GM23338 (cell line): ENCODE data around the gene PDHB. TPM values are rescaled to one million over a fixed set of nuclear protein-coding genes. Genes with fewer than 3 reads are reported as not detected.

Experiments
- ATAC-seq: fragments of 200-7000 bp; cut with Tn5 transposase; 3 replicates; pipeline ENCODE4 v1.9.1; 2020
- DNase-seq: peaks from one replicate; pipeline ENCODE4 v3.0.0-alpha.2; 2015; ENCODE audit warnings: low spot score
- H2AFZ ChIP-seq: fragments of 200-600 bp; sonication (generic); 2 replicates; pipeline ENCODE4 v1.8.0; 2016; ENCODE audit warnings: antibody characterized with exemption, mild to moderate bottlenecking, moderate library complexity
- H3F3A ChIP-seq: fragments of 200-600 bp; sonication (generic); replicated peaks from 2 replicates; pipeline ENCODE4 v1.8.0; 2017; ENCODE audit warnings: antibody characterized with exemption, mixed run types, low read depth
- H3K27ac ChIP-seq: fragments of 200-600 bp; sonication (generic); 2 replicates; pipeline ENCODE4 v1.6.1; 2016; ENCODE audit warnings: low read depth
- H3K27me3 ChIP-seq: fragments of 200-600 bp; sonication (generic); 2 replicates; pipeline ENCODE4 v1.8.0; 2016; ENCODE audit warnings: mild to moderate bottlenecking, mixed run types, moderate library complexity; ENCODE audit not compliant: insufficient read depth
- H3K36me3 ChIP-seq: fragments of 200-600 bp; sonication (generic); 2 replicates; pipeline ENCODE4 v1.8.0; 2016; ENCODE audit warnings: mild to moderate bottlenecking; ENCODE audit not compliant: insufficient read depth
- H3K4me1 ChIP-seq: fragments of 200-600 bp; sonication (generic); 2 replicates; pipeline ENCODE4 v1.8.0; 2016; ENCODE audit warnings: mild to moderate bottlenecking, moderate library complexity; ENCODE audit not compliant: insufficient read depth
- H3K4me2 ChIP-seq: fragments of 200-600 bp; sonication (generic); 2 replicates; pipeline ENCODE4 v1.7.1; 2017; ENCODE audit warnings: mixed run types
- H3K4me3 ChIP-seq: fragments of 200-600 bp; sonication (generic); 2 replicates; pipeline ENCODE4 v1.6.1; 2016; ENCODE audit warnings: mixed run types
- H3K79me2 ChIP-seq: fragments of 200-600 bp; sonication (generic); replicated peaks from 2 replicates; pipeline ENCODE4 v1.8.0; 2017; ENCODE audit warnings: mild to moderate bottlenecking; ENCODE audit not compliant: insufficient read depth
- H3K9me2 ChIP-seq: fragments of 200-600 bp; sonication (generic); 2 replicates; pipeline ENCODE4 v1.8.0; 2017; ENCODE audit not compliant: insufficient read depth
- H4K20me1 ChIP-seq: fragments of 200-600 bp; sonication (generic); replicated peaks from 2 replicates; pipeline ENCODE4 v1.8.0; 2017; ENCODE audit warnings: mild to moderate bottlenecking; ENCODE audit not compliant: insufficient read depth
- H3K27ac Mint-ChIP-seq: 2 replicates; pipeline ENCODE4 v1.8.0; 2020; ENCODE audit warnings: inconsistent platforms, mild to moderate bottlenecking, moderate library complexity, mixed read lengths
- H3K27me3 Mint-ChIP-seq: 3 replicates; pipeline ENCODE4 v1.8.0; 2022; ENCODE audit warnings: low read depth, mild to moderate bottlenecking, moderate library complexity, mixed read lengths, inconsistent platforms; ENCODE audit not compliant: insufficient read depth, poor library complexity
- H3K36me3 Mint-ChIP-seq: 3 replicates; pipeline ENCODE4 v1.8.0; 2021; ENCODE audit warnings: low read depth, mild to moderate bottlenecking, inconsistent platforms, moderate library complexity, mixed read lengths
- H3K4me1 Mint-ChIP-seq: 3 replicates; pipeline ENCODE4 v1.8.0; 2020; ENCODE audit warnings: mild to moderate bottlenecking, inconsistent platforms, mixed read lengths
- H3K4me3 Mint-ChIP-seq: 3 replicates; pipeline ENCODE4 v1.8.0; 2021; ENCODE audit warnings: moderate library complexity, mild to moderate bottlenecking, inconsistent platforms, mixed read lengths
- H3K9me3 Mint-ChIP-seq: 3 replicates; pipeline ENCODE4 v1.8.0; 2020; ENCODE audit warnings: moderate library complexity, mild to moderate bottlenecking, inconsistent platforms, mixed read lengths
- CREB1 ChIP-seq: fragments of 250-450 bp; sonication (Bioruptor Pico); IDR thresholded peaks from 2 replicates; pipeline ENCODE4 v1.5.0; 2020; ENCODE audit warnings: low read depth, mild to moderate bottlenecking, moderate library complexity
- EZH2 ChIP-seq: fragments of 200-600 bp; sonication (generic); IDR thresholded peaks from one replicate; pipeline ENCODE4 v1.8.0; 2017; ENCODE audit warnings: antibody characterized with exemption, mild to moderate bottlenecking, low read depth; ENCODE audit not compliant: unreplicated experiment
- EZH2phosphoT487 ChIP-seq: fragments of 200-600 bp; sonication (generic); IDR thresholded peaks from one replicate; pipeline ENCODE4 v1.8.1; 2018; ENCODE audit warnings: antibody characterized with exemption; ENCODE audit not compliant: unreplicated experiment
- NANOG ChIP-seq: IDR thresholded peaks from 2 replicates; pipeline ENCODE4 v1.6.1; 2016; ENCODE audit warnings: antibody characterized with exemption, borderline replicate concordance
- POLR2AphosphoS5 ChIP-seq: IDR thresholded peaks from 2 replicates; pipeline ENCODE4 v1.6.1; 2016; ENCODE audit warnings: antibody characterized with exemption, low read depth
- ZNF114 ChIP-seq: fragments of 250-450 bp; sonication (Bioruptor Pico); IDR thresholded peaks from 2 replicates; pipeline ENCODE4 v1.5.0; 2020; ENCODE audit warnings: mild to moderate bottlenecking, moderate library complexity
- ZNF331 ChIP-seq: fragments of 250-450 bp; sonication (Bioruptor Pico); IDR thresholded peaks from 2 replicates; pipeline ENCODE4 v1.5.0; 2020; ENCODE audit warnings: low read depth, mild to moderate bottlenecking, moderate library complexity
- polyA plus RNA-seq: library from polyadenylated mRNA; unstranded; fragments of >200 nt; fragmentation: Nextera tagmentation; extraction: Ambion mirVana; gene quantifications from 2 replicates; pipeline ENCODE4 v1.2.1, GENCODE V29; 2016
- total RNA-seq: library from RNA; depleted of rRNA; stranded (reverse); fragments of >200 nt; shearing (Covaris generic); gene quantifications from 2 replicates; pipeline ENCODE4 v1.2.3, GENCODE V29; 2014
- TF ChIP-seq, protein P1 (sequence below): IDR thresholded peaks from 2 replicates; pipeline ENCODE4 v1.6.1; 2016; ENCODE audit warnings: antibody characterized with exemption
- TF ChIP-seq, protein P2 (sequence below), 2 experiments: fragments of 200-600 bp in 1 of 2; sonication (generic) in 1 of 2; conservative IDR thresholded peaks; 2 replicates each; pipeline versions ENCODE4 v1.5.1 to v1.6.1; 2016 to 2017; ENCODE audit warnings: antibody characterized with exemption in 2 of 2, low read depth in 2 of 2, mild to moderate bottlenecking in 2 of 2, moderate library complexity in 1 of 2

Gene PDHB
- total and polyA plus RNA-seq, 2 experiments from 2014 or later: 172 to 222 TPM

DNA sequence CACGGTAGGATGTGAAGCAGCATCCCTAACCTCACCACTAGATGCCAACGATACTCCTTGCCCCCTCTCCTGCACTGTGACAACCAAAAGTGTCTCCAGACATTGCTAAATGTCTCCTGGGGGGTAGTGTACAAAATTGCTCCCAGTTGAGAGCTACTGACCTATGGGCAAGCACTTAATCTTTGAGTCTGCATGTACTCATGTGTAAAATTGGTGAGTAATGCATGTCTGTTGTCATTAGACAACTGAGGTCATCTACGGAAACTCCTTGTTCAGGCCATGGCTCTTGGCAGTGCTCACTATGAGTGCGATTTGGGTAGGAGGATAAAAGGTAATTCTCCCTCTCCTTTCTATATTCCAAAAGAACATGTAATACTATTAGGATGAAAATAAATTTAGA, 29.2 kb downstream of the PDHB start (continued):
- TF ChIP-seq EZH2 (no peak), POLR2AphosphoS5 (no peak)
- TF ChIP-seq, protein P1, sequence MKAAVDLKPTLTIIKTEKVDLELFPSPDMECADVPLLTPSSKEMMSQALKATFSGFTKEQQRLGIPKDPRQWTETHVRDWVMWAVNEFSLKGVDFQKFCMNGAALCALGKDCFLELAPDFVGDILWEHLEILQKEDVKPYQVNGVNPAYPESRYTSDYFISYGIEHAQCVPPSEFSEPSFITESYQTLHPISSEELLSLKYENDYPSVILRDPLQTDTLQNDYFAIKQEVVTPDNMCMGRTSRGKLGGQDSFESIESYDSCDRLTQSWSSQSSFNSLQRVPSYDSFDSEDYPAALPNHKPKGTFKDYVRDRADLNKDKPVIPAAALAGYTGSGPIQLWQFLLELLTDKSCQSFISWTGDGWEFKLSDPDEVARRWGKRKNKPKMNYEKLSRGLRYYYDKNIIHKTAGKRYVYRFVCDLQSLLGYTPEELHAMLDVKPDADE: no peak

DNA sequence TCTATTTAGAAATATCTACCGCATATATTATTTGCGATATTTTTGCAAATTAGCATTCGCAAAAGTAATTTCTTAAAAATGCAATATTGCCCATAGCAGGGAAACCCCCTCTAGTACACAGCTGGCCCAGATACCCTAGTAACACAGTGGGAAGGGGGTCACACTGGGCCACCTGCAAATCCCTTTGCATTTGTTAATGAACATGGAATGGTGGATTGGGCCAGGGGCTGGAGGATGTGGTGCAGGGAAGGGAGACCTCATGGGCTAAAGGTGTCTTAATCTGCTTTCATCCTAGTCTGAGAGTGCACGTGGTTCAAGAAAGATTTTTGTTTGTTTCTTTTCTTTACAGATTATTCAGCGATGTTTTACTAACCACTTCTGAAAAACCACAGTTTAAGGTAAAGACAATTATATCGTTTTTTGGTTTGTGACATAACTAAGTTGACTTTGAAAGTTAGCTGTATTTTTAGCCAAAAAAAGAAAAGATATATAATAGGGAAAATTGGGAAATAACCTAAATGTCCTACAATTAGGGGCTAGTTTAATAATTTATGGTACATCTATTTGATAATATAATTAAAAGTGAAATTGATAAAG, 30.0 kb downstream of the PDHB start:
- H3K36me3 Mint-ChIP-seq: no peaks in the 10 kb centered on the region; the same call in 2 of the 3 replicates
- no peaks in the 10 kb centered on the region for H3F3A ChIP-seq
- peaks cover 19% of the 10 kb centered on the region; the same call in 2 of the 3 replicates for H3K4me1 Mint-ChIP-seq
- H3K4me3 Mint-ChIP-seq: no peak overlapping the region
- peak overlapping the region; percentile 11; the same call in 1 of the 2 replicates for H3K4me2 ChIP-seq
- no peaks in the 10 kb centered on the region for H3K36me3 ChIP-seq
- H3K27ac ChIP-seq: no peak overlapping the region
- no peaks in the 10 kb centered on the region for H4K20me1 ChIP-seq
- no peaks in the 10 kb centered on the region for H3K9me3 Mint-ChIP-seq
- H3K79me2 ChIP-seq: no peaks in the 10 kb centered on the region
- H3K4me1 ChIP-seq: peaks cover 14% of the 10 kb centered on the region
- no peak overlapping the region for H2AFZ ChIP-seq
- no peaks in the 10 kb centered on the region for H3K27me3 ChIP-seq
- peak; percentile 88 for ATAC-seq
- no peaks in the 10 kb centered on the region for H3K9me2 ChIP-seq
- no peak overlapping the region for H3K27ac Mint-ChIP-seq
- TF ChIP-seq EZH2 (no peak), POLR2AphosphoS5 (no peak), CREB1 (CRISPR knock-in tag) (no peak), ZNF114 (CRISPR knock-in tag) (no peak), EZH2phosphoT487 (no peak), ZNF331 (no peak), NANOG (no peak)
- TF ChIP-seq, protein P2, sequence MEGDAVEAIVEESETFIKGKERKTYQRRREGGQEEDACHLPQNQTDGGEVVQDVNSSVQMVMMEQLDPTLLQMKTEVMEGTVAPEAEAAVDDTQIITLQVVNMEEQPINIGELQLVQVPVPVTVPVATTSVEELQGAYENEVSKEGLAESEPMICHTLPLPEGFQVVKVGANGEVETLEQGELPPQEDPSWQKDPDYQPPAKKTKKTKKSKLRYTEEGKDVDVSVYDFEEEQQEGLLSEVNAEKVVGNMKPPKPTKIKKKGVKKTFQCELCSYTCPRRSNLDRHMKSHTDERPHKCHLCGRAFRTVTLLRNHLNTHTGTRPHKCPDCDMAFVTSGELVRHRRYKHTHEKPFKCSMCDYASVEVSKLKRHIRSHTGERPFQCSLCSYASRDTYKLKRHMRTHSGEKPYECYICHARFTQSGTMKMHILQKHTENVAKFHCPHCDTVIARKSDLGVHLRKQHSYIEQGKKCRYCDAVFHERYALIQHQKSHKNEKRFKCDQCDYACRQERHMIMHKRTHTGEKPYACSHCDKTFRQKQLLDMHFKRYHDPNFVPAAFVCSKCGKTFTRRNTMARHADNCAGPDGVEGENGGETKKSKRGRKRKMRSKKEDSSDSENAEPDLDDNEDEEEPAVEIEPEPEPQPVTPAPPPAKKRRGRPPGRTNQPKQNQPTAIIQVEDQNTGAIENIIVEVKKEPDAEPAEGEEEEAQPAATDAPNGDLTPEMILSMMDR (conservative IDR thresholded peaks at IDR 0.05; ENCODE audit: low read depth in 2 of 2): no peak
- TF ChIP-seq, protein P1: no peak
- no peaks in the 10 kb centered on the region for H3K27me3 Mint-ChIP-seq
- DNase-seq: peak; percentile 51
- no peak overlapping the region for H3K4me3 ChIP-seq
